DOHH2 (cell line): ENCODE measurements around the gene TULP4.

Experiments
- H3F3A ChIP-seq: fragments of 200-600 bp; sonication (generic), shearing (Covaris generic); 2 replicates; pipeline ENCODE4 v1.6.0; 2016; ENCODE audit warnings: antibody characterized with exemption, mild to moderate bottlenecking; ENCODE audit not compliant: control insufficient read depth, insufficient read depth
- H3K27ac ChIP-seq: fragments of 200-600 bp; sonication (generic); 2 replicates; pipeline ENCODE4 v1.5.1; 2014; ENCODE audit warnings: low read depth, mild to moderate bottlenecking, low read length, moderate library complexity
- H3K27me3 ChIP-seq: fragments of 200-600 bp; sonication (generic); 2 replicates; pipeline ENCODE4 v1.6.1; 2014; ENCODE audit warnings: mild to moderate bottlenecking, low read length, mixed read lengths; ENCODE audit not compliant: control insufficient read depth
- H3K36me3 ChIP-seq: fragments of 200-600 bp; sonication (generic); 2 replicates; pipeline ENCODE4 v1.6.1; 2014; ENCODE audit warnings: mild to moderate bottlenecking, low read length, moderate library complexity, mixed read lengths; ENCODE audit not compliant: control insufficient read depth
- H3K4me1 ChIP-seq: fragments of 200-600 bp; sonication (generic); 2 replicates; pipeline ENCODE4 v1.6.1; 2014; ENCODE audit warnings: mild to moderate bottlenecking, low read length, mixed read lengths; ENCODE audit not compliant: control insufficient read depth
- H3K4me2 ChIP-seq: fragments of 200-600 bp; sonication (generic); 2 replicates; pipeline ENCODE4 v1.6.0; 2014; ENCODE audit warnings: mild to moderate bottlenecking, low read length, moderate library complexity
- H3K4me3 ChIP-seq: fragments of 200-600 bp; sonication (generic); 2 replicates; pipeline ENCODE4 v1.5.1; 2014; ENCODE audit warnings: mild to moderate bottlenecking, low read length, mixed read lengths
- H3K79me2 ChIP-seq: fragments of 200-600 bp; sonication (generic); 2 replicates; pipeline ENCODE4 v1.6.1; 2014; ENCODE audit warnings: mild to moderate bottlenecking, low read length, mixed read lengths; ENCODE audit not compliant: control insufficient read depth
- H3K9me2 ChIP-seq: fragments of 200-600 bp; sonication (generic); replicated peaks from 2 replicates; pipeline ENCODE4 v1.6.1; 2014; ENCODE audit warnings: mild to moderate bottlenecking, low read length, mixed read lengths; ENCODE audit not compliant: control insufficient read depth
- H3K9me3 ChIP-seq: fragments of 200-600 bp; sonication (generic); 2 replicates; pipeline ENCODE4 v1.6.1; 2014; ENCODE audit warnings: antibody characterized with exemption, low read length, mixed read lengths; ENCODE audit not compliant: control insufficient read depth, insufficient read depth
- H4K20me1 ChIP-seq: fragments of 200-600 bp; sonication (generic); 2 replicates; pipeline ENCODE4 v1.6.0; 2014; ENCODE audit warnings: low read depth, mild to moderate bottlenecking, antibody characterized with exemption, low read length, moderate library complexity; ENCODE audit not compliant: control insufficient read depth, insufficient read depth
- CTCF ChIP-seq: fragments of 200-600 bp; sonication (generic); IDR thresholded peaks from one replicate; pipeline ENCODE4 v1.5.1; 2014; ENCODE audit warnings: antibody characterized with exemption, mild to moderate bottlenecking, low read depth, low read length; ENCODE audit not compliant: poor library complexity, severe bottlenecking
- EZH2phosphoT487 ChIP-seq: fragments of 200-600 bp; sonication (generic); IDR thresholded peaks from 2 replicates; pipeline ENCODE4 v1.6.1; 2017; ENCODE audit warnings: borderline replicate concordance, mild to moderate bottlenecking, antibody characterized with exemption, low read length, moderate library complexity, mixed read lengths

The TULP4 gene

GRCh38 chr6:158502263-158502950, 190.1 kb downstream of the TULP4 start:
- Histone ChIP-seq H3K4me2 (no peak overlapping the region), H3K36me3 (peaks cover 32% of the 10 kb centered on the region), H3K27me3 (no peaks in the 10 kb centered on the region), H3K4me1 (peaks cover 8% of the 10 kb centered on the region), H3K4me3 (no peak overlapping the region), H3K9me3 (no peaks in the 10 kb centered on the region), H4K20me1 (no peaks in the 10 kb centered on the region), H3K27ac (no peak overlapping the region), H3F3A (no peaks in the 10 kb centered on the region), H3K9me2 (no peaks in the 10 kb centered on the region), H3K79me2 (no peaks in the 10 kb centered on the region)
- TF ChIP-seq EZH2phosphoT487 (no peak), CTCF (no peak)

- H3K27ac ChIP-seq = no peak overlapping the region
- no peaks in the 10 kb centered on the region for H3K9me2 ChIP-seq
- peaks cover 31% of the 10 kb centered on the region for H3K36me3 ChIP-seq
- no peak overlapping the region for H3K4me2 ChIP-seq
- TF ChIP-seq CTCF = no peak
- no peak for TF ChIP-seq EZH2phosphoT487
- no peak overlapping the region for H3K4me3 ChIP-seq
- no peaks in the 10 kb centered on the region for H3K27me3 ChIP-seq
- H3K9me3 ChIP-seq = no peaks in the 10 kb centered on the region
- no peaks in the 10 kb centered on the region for H3K79me2 ChIP-seq
- no peaks in the 10 kb centered on the region for H3F3A ChIP-seq
- peaks cover 8% of the 10 kb centered on the region for H3K4me1 ChIP-seq
- H4K20me1 ChIP-seq = no peaks in the 10 kb centered on the region
Measured at GRCh38 chr6:158503222-158503621, 191.0 kb downstream of the TULP4 start.

GRCh38 chr6:158503846-158504245, 191.6 kb downstream of the TULP4 start:
- Histone ChIP-seq H3K4me1 (peaks cover 8% of the 10 kb centered on the region), H3K27ac (no peak overlapping the region), H3K9me2 (no peaks in the 10 kb centered on the region), H3K9me3 (no peaks in the 10 kb centered on the region), H3K36me3 (peaks cover 25% of the 10 kb centered on the region), H3K4me2 (no peak overlapping the region), H3K4me3 (no peak overlapping the region), H3F3A (no peaks in the 10 kb centered on the region), H3K79me2 (no peaks in the 10 kb centered on the region), H3K27me3 (no peaks in the 10 kb centered on the region), H4K20me1 (no peaks in the 10 kb centered on the region)
- TF ChIP-seq EZH2phosphoT487 (no peak), CTCF (no peak)
